ENCODE results near the gene LRRC36.

The LRRC36 gene

GRCh38 chr16:67326472-67327309 is at the start of gene LRRC36, which contains the start of gene KCTD19:
Gene LRRC36, plus strand, starts transcription at chr16:67326815. Its CDS starts 48 bp downstream, at chr16:67326863.
Gene KCTD19, minus strand, starts transcription at chr16:67326741. Its CDS starts 34 bp downstream, at chr16:67326707.
- Histone ChIP-seq H3K4me1 (ENCODE audit: insufficient read depth, low read length, poor library complexity, severe bottlenecking) (peaks cover 10% of the 10 kb centered on the region), H3K9me3 (ENCODE audit: insufficient read depth, low read depth, low read length) (no peaks in the 10 kb centered on the region), H3K27me3 (ENCODE audit: insufficient read depth, low read length, poor library complexity, severe bottlenecking) (no peaks in the 10 kb centered on the region), H3K9ac (ENCODE audit: low read depth, low read length, poor library complexity, severe bottlenecking) (peak within 1 kb of the TSS; percentile 93), H3K4me3 (ENCODE audit: low read length, poor library complexity, severe bottlenecking) (peak within 1 kb of the TSS; percentile 84), H3K9me2 (replicated peaks; ENCODE audit: low read depth, low read length) (no peaks in the 10 kb centered on the region), H4K20me1 (ENCODE audit: insufficient read depth, low read length, poor library complexity, severe bottlenecking) (no peaks in the 10 kb centered on the region), H2AFZ (ENCODE audit: low read length) (peak within 1 kb of the TSS; percentile 87), H3K36me3 (ENCODE audit: insufficient read depth, low read length) (no peaks in the 10 kb centered on the region), H3K4me2 (ENCODE audit: low read depth, low read length, poor library complexity, severe bottlenecking) (peak within 1 kb of the TSS; percentile 85), H3K79me2 (ENCODE audit: insufficient read depth, low read length) (no peaks in the 10 kb centered on the region), H3F3A (ENCODE audit: low read depth) (peaks cover 6% of the 10 kb centered on the region; the same call in 1 of the 2 replicates)
- TF ChIP-seq CTCF (conservative IDR thresholded peaks at IDR 0.05; ENCODE audit: low read length) = peak; percentile 71
- TF ChIP-seq EZH2phosphoT487 (IDR thresholded peaks at IDR 0.05; ENCODE audit: borderline replicate concordance) = no peak

GRCh38 chr16:67277294-67277998 is 49.2 kb upstream of the LRRC36 start:
- H3K9me2 ChIP-seq (replicated peaks; ENCODE audit: low read depth, low read length) = no peaks in the 10 kb centered on the region
- H3K27me3 ChIP-seq (ENCODE audit: insufficient read depth, low read length, poor library complexity, severe bottlenecking) = no peaks in the 10 kb centered on the region
- no peaks in the 10 kb centered on the region for H3K9me3 ChIP-seq (ENCODE audit: insufficient read depth, low read depth, low read length)
- H3K4me2 ChIP-seq (ENCODE audit: low read depth, low read length, poor library complexity, severe bottlenecking) = peak overlapping the region; percentile 97
- peaks cover 18% of the 10 kb centered on the region for H3K4me1 ChIP-seq (ENCODE audit: insufficient read depth, low read length, poor library complexity, severe bottlenecking)
- peak overlapping the region; percentile 93 for H3K4me3 ChIP-seq (ENCODE audit: low read length, poor library complexity, severe bottlenecking)
- TF ChIP-seq CTCF (conservative IDR thresholded peaks at IDR 0.05; ENCODE audit: low read length) (no peak), EZH2phosphoT487 (IDR thresholded peaks at IDR 0.05; ENCODE audit: borderline replicate concordance) (no peak)
- no peaks in the 10 kb centered on the region for H4K20me1 ChIP-seq (ENCODE audit: insufficient read depth, low read length, poor library complexity, severe bottlenecking)
- peaks cover 51% of the 10 kb centered on the region for H3K79me2 ChIP-seq (ENCODE audit: insufficient read depth, low read length)
- H3F3A ChIP-seq (ENCODE audit: low read depth) = no peaks in the 10 kb centered on the region
- H3K9ac ChIP-seq (ENCODE audit: low read depth, low read length, poor library complexity, severe bottlenecking) = peak overlapping the region; percentile 88
- no peaks in the 10 kb centered on the region; the same call in 1 of the 2 replicates for H3K36me3 ChIP-seq (ENCODE audit: insufficient read depth, low read length)
- H2AFZ ChIP-seq (ENCODE audit: low read length) = no peak overlapping the region

- Histone ChIP-seq H3K27me3 (ENCODE audit: insufficient read depth, low read length, poor library complexity, severe bottlenecking) (no peaks in the 10 kb centered on the region), H3K9ac (ENCODE audit: low read depth, low read length, poor library complexity, severe bottlenecking) (peak overlapping the region; percentile 88), H4K20me1 (ENCODE audit: insufficient read depth, low read length, poor library complexity, severe bottlenecking) (no peaks in the 10 kb centered on the region)
These were observed 48.4 kb upstream of the LRRC36 start for GRCh38 chr16:67277999-67278772.

More at GRCh38 chr16:67277999-67278772, 48.4 kb upstream of the LRRC36 start:
- TF ChIP-seq EZH2phosphoT487 (IDR thresholded peaks at IDR 0.05; ENCODE audit: borderline replicate concordance) = no peak
- no peak for TF ChIP-seq CTCF (conservative IDR thresholded peaks at IDR 0.05; ENCODE audit: low read length)
- Histone ChIP-seq H3F3A (ENCODE audit: low read depth) (no peaks in the 10 kb centered on the region), H3K4me1 (ENCODE audit: insufficient read depth, low read length, poor library complexity, severe bottlenecking) (peaks cover 18% of the 10 kb centered on the region), H3K9me2 (replicated peaks; ENCODE audit: low read depth, low read length) (no peaks in the 10 kb centered on the region), H3K36me3 (ENCODE audit: insufficient read depth, low read length) (no peaks in the 10 kb centered on the region; the same call in 1 of the 2 replicates), H3K4me2 (ENCODE audit: low read depth, low read length, poor library complexity, severe bottlenecking) (peak overlapping the region; percentile 97), H3K79me2 (ENCODE audit: insufficient read depth, low read length) (peaks cover 51% of the 10 kb centered on the region), H3K4me3 (ENCODE audit: low read length, poor library complexity, severe bottlenecking) (peak overlapping the region; percentile 93), H2AFZ (ENCODE audit: low read length) (peak overlapping the region; percentile 89), H3K9me3 (ENCODE audit: insufficient read depth, low read depth, low read length) (no peaks in the 10 kb centered on the region)

Measured in Loucy (cell line).